Measurements from ENCODE around the gene PSMD3.
"Not testable (repeated sequence)": the region's sequence is repeated elsewhere in the genome, so short reads cannot be mapped to it uniquely, and the experiment has no call there.

Gene PSMD3

GRCh38 chr17:39997543-39997942, 16.9 kb downstream of the PSMD3 start:
- no peak for DNase-seq (ENCODE audit: low spot score)

DNA sequence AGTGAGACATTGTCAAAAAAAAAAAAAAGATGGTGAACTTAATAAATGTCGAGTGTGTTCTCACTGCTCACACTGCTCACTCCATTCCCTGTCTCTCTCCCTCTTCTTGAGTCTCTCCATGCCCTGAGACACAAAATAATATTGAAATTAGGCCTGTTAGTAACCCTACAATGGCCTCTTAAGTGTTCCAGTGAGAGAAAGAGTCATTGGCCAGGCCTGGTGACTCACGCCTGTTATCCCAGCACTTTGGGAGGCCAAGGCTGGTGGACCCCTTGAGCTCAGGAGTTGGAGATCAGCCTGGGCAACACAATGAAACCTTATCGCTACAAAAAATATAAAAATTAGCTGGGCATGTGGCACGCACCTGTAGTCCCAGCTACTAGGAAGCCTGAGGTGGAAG, 18.5 kb downstream of the PSMD3 start:
- no peak for DNase-seq (ENCODE audit: low spot score)

DNA sequence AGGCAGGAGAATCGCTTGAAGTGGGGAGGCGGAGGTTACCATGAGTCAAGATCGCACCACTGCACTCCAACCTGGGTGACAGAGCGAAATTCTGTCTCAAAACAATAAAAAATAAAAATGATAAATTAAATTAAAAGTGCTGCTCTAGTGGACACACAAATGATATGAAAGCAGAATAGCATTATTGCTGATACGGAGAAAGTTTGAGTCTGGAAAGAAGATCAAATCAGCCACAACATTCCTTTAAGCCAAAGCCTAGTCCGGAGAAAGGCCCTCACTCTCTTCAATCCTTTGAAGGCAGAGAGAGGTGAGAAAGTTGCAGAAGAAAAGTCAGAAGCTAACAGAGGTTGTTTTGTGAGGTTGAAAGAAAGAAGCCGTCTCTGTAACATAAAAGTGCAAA, 19.6 kb downstream of the PSMD3 start:
- DNase-seq (ENCODE audit: low spot score), result no peak

GRCh38 chr17:40001335-40001734, 20.7 kb downstream of the PSMD3 start:
- not testable (repeated sequence) for DNase-seq (ENCODE audit: low spot score)

GRCh38 chr17:40004072-40004471, 23.5 kb downstream of the PSMD3 start:
- no peak for DNase-seq (ENCODE audit: low spot score)

- no peak for DNase-seq (ENCODE audit: low spot score)
Observed at GRCh38 chr17:40004712-40005111, 24.1 kb downstream of the PSMD3 start.

GRCh38 chr17:40005520-40005919, 24.9 kb downstream of the PSMD3 start:
- no peak for DNase-seq (ENCODE audit: low spot score)

GRCh38 chr17:40010946-40011500, 30.4 kb downstream of the PSMD3 start:
- DNase-seq (ENCODE audit: low spot score), result not testable (repeated sequence)

GRCh38 chr17:40012017-40012647, 31.5 kb downstream of the PSMD3 start:
- DNase-seq (ENCODE audit: low spot score), result not testable (repeated sequence)

DNA sequence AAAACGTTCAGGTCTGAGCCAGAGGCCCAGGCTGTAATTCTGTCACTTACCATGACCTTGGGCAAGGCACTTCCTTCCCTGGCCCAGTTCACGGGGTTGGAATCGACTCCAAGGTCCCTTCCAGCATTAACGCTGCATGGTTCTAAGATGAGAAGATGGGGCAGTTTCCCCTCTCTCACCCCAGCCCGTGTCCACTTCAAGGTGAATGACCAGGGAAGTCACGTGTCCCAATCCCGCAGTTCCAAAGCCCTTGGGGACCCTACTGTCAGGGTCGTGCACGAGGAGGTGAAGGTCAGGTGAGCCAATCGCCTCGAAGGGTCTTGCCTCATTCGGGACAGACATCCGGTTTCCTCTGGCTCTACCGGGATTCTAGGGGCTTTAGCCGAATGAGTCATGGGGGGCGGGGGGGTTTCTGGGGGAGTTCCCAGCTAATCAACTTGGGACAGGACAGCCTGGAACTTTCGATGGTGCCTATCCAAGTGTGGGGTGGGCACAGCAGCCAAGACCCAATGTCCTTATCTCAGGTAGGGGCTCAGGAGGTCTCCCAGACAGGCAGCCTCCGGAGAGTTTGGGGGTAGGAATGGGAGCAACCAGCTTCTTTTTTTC, 33.9 kb downstream of the PSMD3 start:
- no peak for DNase-seq (ENCODE audit: low spot score)

DNA sequence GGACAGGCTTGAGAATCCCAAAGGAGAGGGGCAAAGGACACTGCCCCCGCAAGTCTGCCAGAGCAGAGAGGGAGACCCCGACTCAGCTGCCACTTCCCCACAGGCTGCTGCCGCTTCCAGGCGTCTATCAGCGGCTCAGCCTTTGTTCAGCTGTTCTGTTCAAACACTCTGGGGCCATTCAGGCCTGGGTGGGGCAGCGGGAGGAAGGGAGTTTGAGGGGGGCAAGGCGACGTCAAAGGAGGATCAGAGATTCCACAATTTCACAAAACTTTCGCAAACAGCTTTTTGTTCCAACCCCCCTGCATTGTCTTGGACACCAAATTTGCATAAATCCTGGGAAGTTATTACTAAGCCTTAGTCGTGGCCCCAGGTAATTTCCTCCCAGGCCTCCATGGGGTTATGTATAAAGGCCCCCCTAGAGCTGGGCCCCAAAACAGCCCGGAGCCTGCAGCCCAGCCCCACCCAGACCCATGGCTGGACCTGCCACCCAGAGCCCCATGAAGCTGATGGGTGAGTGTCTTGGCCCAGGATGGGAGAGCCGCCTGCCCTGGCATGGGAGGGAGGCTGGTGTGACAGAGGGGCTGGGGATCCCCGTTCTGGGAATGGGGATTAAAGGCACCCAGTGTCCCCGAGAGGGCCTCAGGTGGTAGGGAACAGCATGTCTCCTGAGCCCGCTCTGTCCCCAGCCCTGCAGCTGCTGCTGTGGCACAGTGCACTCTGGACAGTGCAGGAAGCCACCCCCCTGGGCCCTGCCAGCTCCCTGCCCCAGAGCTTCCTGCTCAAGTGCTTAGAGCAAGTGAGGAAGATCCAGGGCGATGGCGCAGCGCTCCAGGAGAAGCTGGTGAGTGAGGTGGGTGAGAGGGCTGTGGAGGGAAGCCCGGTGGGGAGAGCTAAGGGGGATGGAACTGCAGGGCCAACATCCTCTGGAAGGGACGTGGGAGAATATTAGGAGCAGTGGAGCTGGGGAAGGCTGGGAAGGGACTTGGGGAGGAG, 34.7 kb downstream of the PSMD3 start, which contains the start of gene CSF3:
TSS of gene CSF3 (plus strand) at position 436 of the 993 bp plus-strand sequence. CDS start at position 471, 35 bp downstream.
- no peak for DNase-seq (ENCODE audit: low spot score)

DNA sequence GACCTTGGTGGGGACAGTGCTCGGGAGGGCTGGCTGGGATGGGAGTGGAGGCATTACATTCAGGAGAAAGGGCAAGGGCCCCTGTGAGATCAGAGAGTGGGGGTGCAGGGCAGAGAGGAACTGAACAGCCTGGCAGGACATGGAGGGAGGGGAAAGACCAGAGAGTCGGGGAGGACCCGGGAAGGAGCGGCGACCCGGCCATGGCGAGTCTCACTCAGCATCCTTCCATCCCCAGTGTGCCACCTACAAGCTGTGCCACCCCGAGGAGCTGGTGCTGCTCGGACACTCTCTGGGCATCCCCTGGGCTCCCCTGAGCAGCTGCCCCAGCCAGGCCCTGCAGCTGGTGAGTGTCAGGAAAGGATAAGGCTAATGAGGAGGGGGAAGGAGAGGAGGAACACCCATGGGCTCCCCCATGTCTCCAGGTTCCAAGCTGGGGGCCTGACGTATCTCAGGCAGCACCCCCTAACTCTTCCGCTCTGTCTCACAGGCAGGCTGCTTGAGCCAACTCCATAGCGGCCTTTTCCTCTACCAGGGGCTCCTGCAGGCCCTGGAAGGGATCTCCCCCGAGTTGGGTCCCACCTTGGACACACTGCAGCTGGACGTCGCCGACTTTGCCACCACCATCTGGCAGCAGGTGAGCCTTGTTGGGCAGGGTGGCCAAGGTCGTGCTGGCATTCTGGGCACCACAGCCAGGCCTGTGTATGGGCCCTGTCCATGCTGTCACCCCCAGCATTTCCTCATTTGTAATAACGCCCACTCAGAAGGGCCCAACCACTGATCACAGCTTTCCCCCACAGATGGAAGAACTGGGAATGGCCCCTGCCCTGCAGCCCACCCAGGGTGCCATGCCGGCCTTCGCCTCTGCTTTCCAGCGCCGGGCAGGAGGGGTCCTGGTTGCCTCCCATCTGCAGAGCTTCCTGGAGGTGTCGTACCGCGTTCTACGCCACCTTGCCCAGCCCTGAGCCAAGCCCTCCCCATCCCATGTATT, 35.7 kb downstream of the PSMD3 start:
- DNase-seq (ENCODE audit: low spot score), result no peak

GRCh38 chr17:40017422-40018080, 36.9 kb downstream of the PSMD3 start:
- DNase-seq (ENCODE audit: low spot score), result no peak

DNA sequence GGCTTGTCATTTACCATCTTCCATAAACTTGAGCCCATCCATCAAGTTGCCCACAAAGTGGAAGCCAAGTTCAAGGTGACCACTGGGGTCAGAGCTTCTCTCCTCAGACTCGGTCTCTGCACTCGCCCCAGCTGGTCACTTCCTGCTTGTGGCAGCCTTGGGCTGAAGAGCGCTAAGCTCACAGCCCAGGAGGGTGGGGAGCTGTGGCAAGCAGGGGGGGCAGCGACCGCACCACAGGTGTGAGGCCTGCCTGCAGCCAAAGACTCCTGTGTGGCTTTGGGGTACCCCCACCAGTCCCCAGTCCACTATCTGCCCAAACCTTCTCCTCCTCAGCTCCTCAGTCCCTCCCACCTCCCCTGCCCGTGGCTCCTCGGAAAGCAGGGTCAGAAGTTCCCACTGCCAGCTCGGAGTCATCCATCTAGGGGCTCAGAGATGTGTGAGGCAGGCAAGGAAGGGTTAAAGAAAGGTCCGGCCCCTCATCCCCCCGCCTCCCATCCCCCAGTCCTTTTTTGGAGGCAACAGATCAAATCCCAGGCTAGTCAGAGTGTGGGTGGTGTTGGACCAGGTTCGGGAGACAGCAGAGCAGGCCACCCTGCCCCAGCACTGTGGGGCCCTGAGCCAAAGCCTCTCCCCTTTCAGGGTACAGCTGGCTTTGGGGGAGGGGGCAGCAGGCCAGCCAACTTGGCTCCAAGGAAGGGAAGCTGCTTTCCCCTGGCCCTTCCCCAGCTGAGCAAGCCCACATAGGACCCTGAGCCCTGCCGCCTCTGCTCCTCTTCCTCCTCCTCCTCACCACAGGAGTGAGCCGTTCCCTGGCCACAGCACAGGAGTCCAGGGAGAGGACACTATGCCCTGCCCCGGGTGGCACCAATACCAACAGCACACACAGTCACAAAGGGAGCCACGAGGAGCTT, 37.9 kb downstream of the PSMD3 start:
- DNase-seq (ENCODE audit: low spot score), result no peak

GRCh38 chr17:40019140-40019991, 38.8 kb downstream of the PSMD3 start:
- DNase-seq (ENCODE audit: low spot score), result no peak

DNA sequence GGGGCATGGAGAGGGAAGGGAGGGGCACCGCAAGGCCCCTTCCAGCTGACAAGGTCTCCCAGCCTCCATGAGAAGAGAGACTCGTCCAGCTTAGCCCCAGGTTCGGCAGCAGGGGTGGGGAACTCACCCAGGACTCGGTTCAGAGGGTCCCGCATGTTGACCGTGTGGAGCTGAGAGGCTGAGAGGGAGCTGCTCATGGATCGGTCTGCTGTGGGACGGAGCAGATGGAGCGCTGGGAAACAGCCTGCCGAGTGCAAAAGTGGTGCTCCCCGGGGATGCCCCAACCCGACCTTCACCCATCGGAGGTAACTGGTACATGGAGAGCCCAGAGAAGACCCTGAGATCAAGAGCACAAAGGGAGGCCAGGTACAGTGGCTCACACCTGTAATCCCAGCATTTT, 39.5 kb downstream of the PSMD3 start:
- DNase-seq (ENCODE audit: low spot score), result no peak

GRCh38 chr17:40021451-40021971, 40.9 kb downstream of the PSMD3 start:
- DNase-seq (ENCODE audit: low spot score), result no peak

GRCh38 chr17:40022497-40022896, 41.9 kb downstream of the PSMD3 start:
- no peak for DNase-seq (ENCODE audit: low spot score)
